ENCODE data around the gene ARHGEF26.
A peak's percentile ranks its signal among the peaks of the same experiment; 100 is the strongest.
"Not testable (repeated sequence)": the region's sequence is repeated elsewhere in the genome, so short reads cannot be mapped to it uniquely, and the experiment has no call there.

ARHGEF26 gene

DNA sequence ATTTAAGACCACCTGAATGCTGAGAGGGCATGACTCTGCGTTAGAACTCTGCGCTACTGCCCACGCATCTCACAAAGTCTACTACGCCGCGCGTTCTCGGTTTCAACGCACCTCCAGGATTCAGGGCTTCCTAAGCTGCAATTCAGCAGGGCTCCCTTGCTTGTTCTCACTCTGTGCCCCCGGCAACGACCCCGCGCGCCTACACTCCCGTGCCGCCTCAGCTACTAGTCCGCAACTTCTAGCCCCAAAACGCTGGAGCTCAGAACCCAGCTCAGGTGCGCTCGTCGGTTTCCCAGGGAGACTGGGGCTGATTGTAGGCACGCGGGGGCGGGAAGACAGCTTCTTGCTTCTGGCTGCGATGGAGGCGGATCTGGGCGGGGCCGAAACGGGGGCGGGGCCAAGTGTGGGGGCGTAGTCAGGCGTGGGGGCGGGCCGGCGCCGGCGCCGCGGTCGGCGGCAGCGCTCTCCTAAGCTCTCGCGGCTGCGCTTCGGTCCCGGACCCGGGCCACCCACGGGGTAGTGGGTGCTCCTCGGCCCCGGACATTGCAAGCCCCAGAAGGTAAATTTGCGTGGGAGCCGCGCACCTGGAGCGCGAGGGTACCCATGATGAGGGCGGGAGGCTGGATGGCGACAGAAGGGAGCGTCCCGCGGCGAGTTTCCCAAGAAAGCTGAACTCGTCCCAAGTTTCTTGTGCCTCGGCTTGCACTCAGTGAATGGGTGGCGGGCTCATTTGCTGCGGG lies at the start of gene ARHGEF26:
TSS of gene ARHGEF26 (plus strand) at position 430 of the 740 bp plus-strand sequence. CDS start 603 bp downstream, outside the sequence.
- peak; percentile 52 to 64 for DNase-seq (ENCODE audit: low read depth in 2 of 2)

- DNase-seq (ENCODE audit: low read depth in 2 of 2): no peak
Observed at GRCh38 chr3:154074966-154075365, 46.2 kb upstream of the ARHGEF26 start.

GRCh38 chr3:154078672-154079071 lies 42.5 kb upstream of the ARHGEF26 start:
- no peak for DNase-seq (ENCODE audit: low read depth in 2 of 2)

DNA sequence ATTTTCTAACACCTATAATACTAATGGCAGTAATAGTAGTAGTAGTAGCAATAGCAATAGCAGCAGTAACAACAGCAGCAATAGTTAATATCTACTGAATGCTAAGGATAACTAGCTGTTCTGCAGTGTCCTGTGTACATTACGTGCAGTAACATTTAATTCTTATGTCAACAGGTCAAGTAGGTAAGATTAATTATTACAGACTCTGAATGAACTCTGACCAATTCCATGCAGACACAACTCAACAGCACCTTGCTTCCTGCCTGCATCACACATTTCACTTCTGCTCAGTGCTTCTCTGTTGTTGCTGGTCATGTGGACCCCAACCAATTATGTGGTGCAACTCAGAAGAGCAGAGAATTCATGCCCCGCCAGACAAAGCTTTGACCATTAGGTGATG lies 39.9 kb upstream of the ARHGEF26 start:
- DNase-seq (ENCODE audit: low read depth in 2 of 2): no peak

DNA sequence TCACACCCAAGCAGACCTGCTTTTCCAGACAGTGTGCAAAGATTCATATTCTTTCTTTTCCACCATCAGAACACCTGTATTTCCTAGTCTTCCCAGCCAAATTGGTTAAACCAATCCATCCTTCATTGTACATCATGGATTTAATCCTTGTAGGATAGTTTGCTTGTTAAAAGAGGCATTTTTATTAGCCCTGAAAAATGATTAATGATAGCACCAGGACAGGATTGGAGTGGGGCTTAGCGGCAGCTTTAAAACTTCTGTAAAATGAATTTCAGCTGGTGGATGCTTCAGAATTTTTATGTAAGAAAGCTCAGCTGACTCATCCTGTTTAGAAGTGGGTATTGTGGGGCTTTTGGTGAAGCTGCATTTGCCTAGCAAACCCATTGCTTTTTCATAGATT lies 36.1 kb upstream of the ARHGEF26 start:
- DNase-seq (ENCODE audit: low read depth in 2 of 2): no peak

GRCh38 chr3:154085799-154086198 lies 35.4 kb upstream of the ARHGEF26 start:
- DNase-seq (ENCODE audit: low read depth in 2 of 2): no peak

- no peak for DNase-seq (ENCODE audit: low read depth in 2 of 2)
Observed at GRCh38 chr3:154086286-154086685, 34.9 kb upstream of the ARHGEF26 start.

DNA sequence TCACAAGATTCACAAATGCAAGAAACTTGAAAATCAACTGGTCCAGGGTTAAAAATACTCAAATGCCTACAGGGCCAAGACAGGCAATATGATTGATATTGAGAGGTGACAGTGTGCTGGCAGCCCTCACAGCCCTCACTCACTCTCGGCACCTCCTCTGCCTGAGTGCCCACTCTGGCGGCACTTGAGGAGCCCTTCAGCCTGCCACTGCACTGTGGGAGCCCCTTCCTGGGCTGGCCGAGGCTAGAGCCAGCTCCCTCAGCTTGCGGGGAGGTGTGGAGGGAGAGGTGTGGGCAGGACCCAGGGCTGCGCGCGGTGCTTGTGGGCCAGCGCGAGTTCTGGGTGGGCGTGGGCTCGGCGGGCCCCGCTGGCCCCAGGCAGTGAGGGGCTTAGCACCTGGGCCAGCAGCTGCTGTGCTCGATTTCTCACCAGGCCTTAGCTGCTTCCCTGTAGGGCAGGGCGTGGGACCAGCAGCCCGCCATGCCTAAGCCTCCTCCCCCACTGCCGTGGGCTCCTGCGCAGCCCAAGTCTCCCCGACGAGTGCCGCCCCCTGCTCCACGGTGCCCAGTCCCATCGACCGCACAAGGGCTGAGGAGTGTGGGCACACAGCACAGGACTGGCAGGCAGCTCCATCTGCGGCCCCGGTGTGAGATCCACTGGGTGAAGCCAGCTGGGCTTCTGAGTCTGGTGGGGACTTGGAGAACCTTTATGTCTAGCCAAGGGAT lies 33.3 kb upstream of the ARHGEF26 start:
- not testable (repeated sequence) for DNase-seq (ENCODE audit: low read depth in 2 of 2)

- no peak for DNase-seq (ENCODE audit: low read depth in 2 of 2)
Observed at GRCh38 chr3:154089421-154090420, 31.5 kb upstream of the ARHGEF26 start.

DNA sequence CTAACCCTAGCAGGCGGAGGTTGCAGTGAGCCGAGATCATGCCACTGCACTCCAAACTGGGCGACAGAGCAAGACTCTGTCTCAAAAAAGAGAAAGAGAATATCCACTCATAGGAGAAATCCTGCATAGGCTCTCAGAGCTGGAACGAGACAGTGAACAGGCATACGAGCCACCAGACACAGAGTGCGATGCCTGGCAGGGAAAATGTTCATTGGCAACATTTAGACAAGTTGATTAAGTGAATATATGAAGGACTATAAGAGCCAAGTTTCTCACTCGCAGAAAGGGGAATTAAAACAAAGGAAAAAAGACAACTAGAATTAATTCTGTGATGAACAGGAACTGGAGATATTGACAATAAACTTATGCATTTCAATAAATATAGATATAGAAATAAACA lies 27.1 kb upstream of the ARHGEF26 start:
- no peak for DNase-seq (ENCODE audit: low read depth in 2 of 2)

DNA sequence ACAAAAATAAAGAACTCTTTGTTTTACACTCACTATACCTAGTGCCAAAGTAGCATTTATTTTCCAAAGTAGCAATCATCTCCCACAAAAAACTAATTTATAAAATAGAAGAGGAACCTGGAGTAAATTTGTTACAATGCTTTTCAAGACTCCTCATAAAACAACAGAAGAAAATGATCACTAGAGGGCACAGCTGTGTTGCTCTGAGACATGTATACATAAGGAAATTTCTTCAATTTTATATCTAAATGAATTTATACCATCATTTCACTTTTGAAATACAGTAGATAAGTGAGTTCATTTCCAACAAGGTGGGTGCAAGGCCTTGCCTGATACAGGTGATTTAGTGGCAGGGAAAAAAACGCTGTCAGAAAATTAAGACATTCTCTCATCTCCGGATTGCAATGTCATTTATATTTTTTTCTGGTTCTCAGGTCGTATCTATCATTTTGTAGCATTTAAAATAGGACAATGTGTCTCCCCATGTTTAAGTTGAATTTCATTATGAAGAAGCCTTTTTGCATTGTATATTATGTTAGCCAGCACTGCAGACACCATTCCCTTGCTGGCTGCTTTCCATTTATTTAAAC lies 25.3 kb upstream of the ARHGEF26 start:
- no peak for DNase-seq (ENCODE audit: low read depth in 2 of 2)

GRCh38 chr3:154098376-154098775 lies 22.8 kb upstream of the ARHGEF26 start:
- no peak for DNase-seq (ENCODE audit: low read depth in 2 of 2)

DNA sequence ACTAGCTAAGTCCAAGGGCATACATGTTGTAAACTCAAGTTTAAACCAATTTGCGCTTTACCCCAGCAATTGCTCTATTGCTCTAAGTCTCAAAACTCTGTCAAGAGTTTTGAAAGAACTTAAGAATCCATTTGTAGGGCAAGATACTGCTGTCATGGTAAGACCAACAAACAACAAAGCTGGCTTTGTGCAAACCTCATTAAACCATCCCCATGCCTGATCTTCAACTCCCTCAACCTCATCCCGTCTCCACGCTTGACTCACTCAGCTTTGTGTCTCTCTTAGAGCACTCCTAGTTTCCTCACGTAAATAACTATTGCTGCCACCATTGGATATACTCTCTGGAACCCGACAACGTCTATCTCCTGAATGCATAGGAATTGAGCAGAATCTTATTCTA lies 20.6 kb upstream of the ARHGEF26 start:
- no peak for DNase-seq (ENCODE audit: low read depth in 2 of 2)

- DNase-seq (ENCODE audit: low read depth in 2 of 2): no peak
Observed at GRCh38 chr3:154101250-154101649, 19.9 kb upstream of the ARHGEF26 start.

DNA sequence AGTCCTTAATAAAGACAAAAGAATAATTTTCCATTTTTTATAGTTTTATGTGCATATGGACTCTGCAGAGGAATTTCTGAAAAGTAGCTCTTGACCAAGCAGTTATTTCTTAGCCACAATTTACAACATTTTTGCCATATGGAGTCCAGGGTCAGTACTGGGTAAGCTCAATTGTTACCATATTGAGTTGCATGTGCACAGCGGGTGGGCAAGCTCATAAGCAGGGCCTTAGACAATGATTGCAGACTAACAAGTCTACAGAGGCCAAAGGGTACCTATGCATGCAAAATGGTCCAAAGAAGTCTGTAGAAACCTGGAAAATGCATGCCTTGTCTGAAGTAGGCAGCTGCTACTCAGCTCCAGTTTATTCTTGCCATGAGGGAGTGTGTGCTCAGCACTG lies 19.0 kb upstream of the ARHGEF26 start:
- DNase-seq (ENCODE audit: low read depth in 2 of 2): no peak

- no peak for DNase-seq (ENCODE audit: low read depth in 2 of 2)
Observed at GRCh38 chr3:154105218-154105975, 15.8 kb upstream of the ARHGEF26 start.

- DNase-seq (ENCODE audit: low read depth in 2 of 2): no peak
Observed at GRCh38 chr3:154111365-154111935, 9.7 kb upstream of the ARHGEF26 start.

- no peak for DNase-seq (ENCODE audit: low read depth in 2 of 2)
Observed at GRCh38 chr3:154112146-154112852, 8.9 kb upstream of the ARHGEF26 start.

GRCh38 chr3:154113609-154114008 lies 7.6 kb upstream of the ARHGEF26 start:
- no peak for DNase-seq (ENCODE audit: low read depth in 2 of 2)

DNA sequence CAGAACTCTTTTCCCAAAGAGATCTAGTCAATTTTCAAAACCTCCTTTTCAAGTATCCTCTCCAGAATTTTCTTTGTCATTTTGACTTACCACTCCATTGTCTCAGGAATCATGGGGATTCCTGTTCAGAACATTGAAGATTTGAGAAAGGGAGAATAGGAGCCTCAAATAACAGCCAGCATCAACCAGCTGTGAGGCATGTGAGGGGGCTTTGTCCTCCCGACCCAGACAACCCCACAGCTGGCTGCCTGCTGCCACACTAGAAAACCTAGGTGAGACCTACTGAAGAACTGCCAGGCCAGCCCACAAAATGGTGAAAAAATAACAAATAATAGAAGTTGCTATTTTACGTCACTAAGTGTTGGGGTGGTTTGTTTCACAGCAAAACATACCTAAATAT lies 5.9 kb upstream of the ARHGEF26 start:
- DNase-seq (ENCODE audit: low read depth in 2 of 2): no peak
